Stomach smooth muscle (tissue), 2 donors: ENCODE data around the gene FDX1.

ENCODE experiments used
- H3K27ac ChIP-seq: one replicate; pipeline ENCODE4 v1.7.0; 2013; ENCODE audit warnings: mild to moderate bottlenecking, low read length, inconsistent platforms
- H3K27me3 ChIP-seq, 2 donors: one replicate each; pipeline ENCODE4 v1.7.0; 2013; ENCODE audit warnings: low read length in 2 of 2; ENCODE audit not compliant: insufficient read depth in 2 of 2, control insufficient read depth in 1 of 2
- H3K36me3 ChIP-seq, 2 donors: one replicate each; pipeline ENCODE4 v1.7.0; 2013; ENCODE audit warnings: low read length in 2 of 2; ENCODE audit not compliant: control insufficient read depth in 2 of 2, insufficient read depth in 2 of 2
- H3K4me1 ChIP-seq: one replicate; pipeline ENCODE4 v1.7.0; 2013; ENCODE audit warnings: low read length; ENCODE audit not compliant: control insufficient read depth, insufficient read depth
- H3K4me3 ChIP-seq, 2 donors: one replicate each; pipeline ENCODE4 v1.7.0; 2013; ENCODE audit warnings: low read length in 2 of 2
- H3K9ac ChIP-seq, 2 donors: one replicate each; pipeline ENCODE4 v1.7.0; 2013; ENCODE audit warnings: low read length in 2 of 2, mild to moderate bottlenecking in 1 of 2
- H3K9me3 ChIP-seq, 2 donors: one replicate each; pipeline ENCODE4 v1.7.0; 2013; ENCODE audit warnings: low read length in 2 of 2; ENCODE audit not compliant: control insufficient read depth in 2 of 2
- donor health status: healthy.
- donor health status: Pancreatic carcinoma.

The FDX1 gene

GRCh38 chr11:110447897-110448745 lies 18.4 kb downstream of the FDX1 start:
- no peak overlapping the region for H3K27ac ChIP-seq
- no peak overlapping the region for H3K4me3 ChIP-seq
- H3K9ac ChIP-seq = no peak overlapping the region
- no peaks in the 10 kb centered on the region for H3K27me3 ChIP-seq
- H3K36me3 ChIP-seq = no peaks in the 10 kb centered on the region
- no peaks in the 10 kb centered on the region for H3K4me1 ChIP-seq
- no peaks in the 10 kb centered on the region for H3K9me3 ChIP-seq

- Histone ChIP-seq H3K9me3 (no peaks in the 10 kb centered on the region), H3K27me3 (no peaks in the 10 kb centered on the region), H3K27ac (no peak overlapping the region), H3K9ac (no peak overlapping the region), H3K36me3 (no peaks in the 10 kb centered on the region), H3K4me1 (no peaks in the 10 kb centered on the region), H3K4me3 (no peak overlapping the region)
Measured at GRCh38 chr11:110450246-110450645, 20.5 kb downstream of the FDX1 start.

- H3K9ac ChIP-seq = no peak overlapping the region
- no peaks in the 10 kb centered on the region for H3K4me1 ChIP-seq
- H3K36me3 ChIP-seq = peaks cover 0 to under 1% of the 10 kb centered on the region in 2 donors
- no peaks in the 10 kb centered on the region for H3K27me3 ChIP-seq
- no peak overlapping the region for H3K4me3 ChIP-seq
- no peak overlapping the region for H3K27ac ChIP-seq
- no peaks in the 10 kb centered on the region for H3K9me3 ChIP-seq
Measured at GRCh38 chr11:110452720-110453119, 23.0 kb downstream of the FDX1 start.

- no peaks in the 10 kb centered on the region for H3K9me3 ChIP-seq
- no peaks in the 10 kb centered on the region for H3K27me3 ChIP-seq
- no peak overlapping the region for H3K4me3 ChIP-seq
- H3K27ac ChIP-seq = no peak overlapping the region
- no peak overlapping the region for H3K9ac ChIP-seq
- H3K36me3 ChIP-seq = peaks cover 1 to 5% of the 10 kb centered on the region in 2 donors
- no peaks in the 10 kb centered on the region for H3K4me1 ChIP-seq
Measured at GRCh38 chr11:110453684-110454354, 24.1 kb downstream of the FDX1 start.

GRCh38 chr11:110454609-110455008 lies 24.9 kb downstream of the FDX1 start:
- no peaks in the 10 kb centered on the region for H3K4me1 ChIP-seq
- no peak overlapping the region for H3K27ac ChIP-seq
- no peaks in the 10 kb centered on the region for H3K9me3 ChIP-seq

GRCh38 chr11:110455718-110456117 lies 26.0 kb downstream of the FDX1 start:
- Histone ChIP-seq H3K4me3 (no peak overlapping the region), H3K9me3 (no peaks in the 10 kb centered on the region), H3K36me3 (peaks cover 3 to 9% of the 10 kb centered on the region in 2 donors), H3K27me3 (no peaks in the 10 kb centered on the region), H3K4me1 (no peaks in the 10 kb centered on the region), H3K9ac (no peak overlapping the region), H3K27ac (no peak overlapping the region)

More at GRCh38 chr11:110454609-110455008, 24.9 kb downstream of the FDX1 start:
- Histone ChIP-seq H3K36me3 (peaks cover 3 to 9% of the 10 kb centered on the region in 2 donors), H3K27me3 (no peaks in the 10 kb centered on the region), H3K4me3 (no peak overlapping the region), H3K9ac (no peak overlapping the region)

- Histone ChIP-seq H3K9ac (no peak overlapping the region), H3K36me3 (peaks cover 4 to 10% of the 10 kb centered on the region in 2 donors), H3K27me3 (no peaks in the 10 kb centered on the region), H3K27ac (no peak overlapping the region), H3K4me1 (no peaks in the 10 kb centered on the region), H3K9me3 (no peaks in the 10 kb centered on the region), H3K4me3 (no peak overlapping the region)
Measured at GRCh38 chr11:110463153-110463552, 33.4 kb downstream of the FDX1 start.

GRCh38 chr11:110465231-110465630 lies 35.5 kb downstream of the FDX1 start:
- Histone ChIP-seq H3K4me1 (no peaks in the 10 kb centered on the region), H3K9ac (no peak overlapping the region), H3K27ac (no peak overlapping the region), H3K4me3 (no peak overlapping the region), H3K36me3 (peaks cover 0 to 7% of the 10 kb centered on the region in 2 donors), H3K27me3 (no peaks in the 10 kb centered on the region), H3K9me3 (no peaks in the 10 kb centered on the region)

GRCh38 chr11:110467556-110467955 lies 37.8 kb downstream of the FDX1 start:
- H3K4me1 ChIP-seq = no peaks in the 10 kb centered on the region
- peaks cover 0 to 9% of the 10 kb centered on the region in 2 donors for H3K36me3 ChIP-seq
- H3K4me3 ChIP-seq = no peak overlapping the region
- H3K27ac ChIP-seq = no peak overlapping the region
- no peaks in the 10 kb centered on the region for H3K9me3 ChIP-seq
- no peaks in the 10 kb centered on the region for H3K27me3 ChIP-seq
- H3K9ac ChIP-seq = no peak overlapping the region

- H3K36me3 ChIP-seq = peaks cover 0 to 9% of the 10 kb centered on the region in 2 donors
- no peaks in the 10 kb centered on the region for H3K4me1 ChIP-seq
- no peaks in the 10 kb centered on the region for H3K9me3 ChIP-seq
- no peak overlapping the region for H3K4me3 ChIP-seq
- H3K27me3 ChIP-seq = no peaks in the 10 kb centered on the region
- no peak overlapping the region for H3K27ac ChIP-seq
- H3K9ac ChIP-seq = no peak overlapping the region
Measured at GRCh38 chr11:110468121-110468520, 38.4 kb downstream of the FDX1 start.

GRCh38 chr11:110469127-110469526 lies 39.4 kb downstream of the FDX1 start:
- no peaks in the 10 kb centered on the region for H3K27me3 ChIP-seq
- H3K36me3 ChIP-seq = peaks cover 0 to 8% of the 10 kb centered on the region in 2 donors
- no peak overlapping the region for H3K27ac ChIP-seq
- no peak overlapping the region for H3K9ac ChIP-seq
- H3K4me1 ChIP-seq = no peaks in the 10 kb centered on the region
- H3K9me3 ChIP-seq = no peaks in the 10 kb centered on the region
- no peak overlapping the region for H3K4me3 ChIP-seq
